DMS79 (cell line): ENCODE measurements around the gene SPART.
A peak's percentile ranks its signal among the peaks of the same experiment; 100 is the strongest.
"Not testable (repeated sequence)": the region's sequence is repeated elsewhere in the genome, so short reads cannot be mapped to it uniquely, and the experiment has no call there.

Source experiments
- DNase-seq: peaks from one replicate; lab custom pipeline; 2025; lab: John Stamatoyannopoulos, UW

SPART gene

GRCh38 chr13:36353001-36353400 is 6.8 kb upstream of the SPART start:
- no peak for DNase-seq

GRCh38 chr13:36352350-36352749 is 6.2 kb upstream of the SPART start:
- DNase-seq: no peak

- no peak for DNase-seq
Measured at GRCh38 chr13:36347531-36348210, 1.5 kb upstream of the SPART start.

GRCh38 chr13:36345438-36346221 is 564 bp downstream of the SPART start:
- DNase-seq: peak; percentile 34

- DNase-seq: peak; percentile 44
Measured at GRCh38 chr13:36344886-36345437, 1.2 kb downstream of the SPART start.

- DNase-seq: peak; percentile 5
Measured at GRCh38 chr13:36344173-36344572, 2.0 kb downstream of the SPART start.

GRCh38 chr13:36343766-36344165 is 2.4 kb downstream of the SPART start:
- no peak for DNase-seq

- no peak for DNase-seq
Measured at GRCh38 chr13:36342715-36343114, 3.5 kb downstream of the SPART start.

GRCh38 chr13:36341718-36342117 is 4.5 kb downstream of the SPART start:
- no peak for DNase-seq

- DNase-seq: no peak
Measured at GRCh38 chr13:36339600-36340155, 6.5 kb downstream of the SPART start.

- DNase-seq: no peak
Measured at GRCh38 chr13:36337938-36338641, 8.1 kb downstream of the SPART start.

- DNase-seq: no peak
Measured at GRCh38 chr13:36332986-36333385, 13.2 kb downstream of the SPART start.

GRCh38 chr13:36332255-36332654 is 13.9 kb downstream of the SPART start:
- DNase-seq: not testable (repeated sequence)

GRCh38 chr13:36331280-36331679 is 14.9 kb downstream of the SPART start:
- no peak for DNase-seq

- no peak for DNase-seq
Measured at GRCh38 chr13:36329361-36329760, 16.8 kb downstream of the SPART start.

- DNase-seq: no peak
Measured at GRCh38 chr13:36328821-36329220, 17.4 kb downstream of the SPART start.

- no peak for DNase-seq
Measured at GRCh38 chr13:36325912-36326311, 20.3 kb downstream of the SPART start.

GRCh38 chr13:36324881-36325280 is 21.3 kb downstream of the SPART start:
- not testable (repeated sequence) for DNase-seq

- DNase-seq: no peak
Measured at GRCh38 chr13:36323951-36324566, 22.1 kb downstream of the SPART start.

GRCh38 chr13:36323408-36323807 is 22.8 kb downstream of the SPART start:
- DNase-seq: no peak

- DNase-seq: not testable (repeated sequence)
Measured at GRCh38 chr13:36319793-36320192, 26.4 kb downstream of the SPART start.
